HG03520 (cell line): ENCODE data around the gene RAPH1.
"Not testable (repeated sequence)": the region's sequence is repeated elsewhere in the genome, so short reads cannot be mapped to it uniquely, and the experiment has no call there.

Experiments used
- ATAC-seq: cut with Tn5 transposase; IDR thresholded peaks from one replicate; pipeline ENCODE4 v1.9.1; 2021; ENCODE audit warnings: mild to moderate bottlenecking, moderate library complexity; ENCODE audit not compliant: unreplicated experiment

Gene RAPH1

DNA sequence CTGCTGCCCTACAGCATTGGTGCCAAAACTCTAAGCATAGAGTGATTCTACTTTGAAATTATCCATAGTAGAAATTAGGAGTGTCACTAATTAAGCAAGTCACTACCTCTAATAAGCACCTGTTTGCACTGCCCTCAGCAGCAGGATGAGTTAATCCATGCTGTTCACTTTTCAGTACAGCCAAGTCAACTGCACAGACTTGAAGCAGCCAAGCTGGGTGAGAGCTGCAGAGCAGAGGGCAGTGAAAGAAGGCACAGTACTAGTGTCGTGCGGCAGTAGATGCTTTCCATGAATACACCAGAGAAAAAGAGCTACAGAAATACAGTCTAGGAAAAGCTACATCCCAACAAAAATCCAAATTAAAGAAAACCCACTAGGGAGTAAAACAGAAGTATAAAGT is 98.6 kb downstream of the RAPH1 start:
- no peak for ATAC-seq

DNA sequence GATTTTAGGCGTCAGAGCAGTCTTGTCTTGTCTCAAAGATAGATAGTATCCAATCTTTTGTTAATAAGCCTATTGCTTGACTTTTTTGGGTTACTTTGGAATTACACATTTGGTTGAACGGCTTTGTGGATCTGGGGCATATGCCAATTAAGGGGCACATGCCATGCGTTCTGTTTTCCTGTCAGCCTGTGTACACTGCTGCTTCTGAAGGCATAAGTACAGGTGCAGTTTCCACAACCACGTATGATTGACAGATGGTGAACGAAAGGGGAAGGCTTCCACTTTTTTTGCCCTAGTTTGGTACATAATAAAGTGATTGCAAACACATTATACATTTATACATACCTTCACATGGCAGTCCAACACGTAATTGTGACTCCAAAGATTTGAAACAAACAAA is 102.3 kb downstream of the RAPH1 start:
- ATAC-seq: no peak

DNA sequence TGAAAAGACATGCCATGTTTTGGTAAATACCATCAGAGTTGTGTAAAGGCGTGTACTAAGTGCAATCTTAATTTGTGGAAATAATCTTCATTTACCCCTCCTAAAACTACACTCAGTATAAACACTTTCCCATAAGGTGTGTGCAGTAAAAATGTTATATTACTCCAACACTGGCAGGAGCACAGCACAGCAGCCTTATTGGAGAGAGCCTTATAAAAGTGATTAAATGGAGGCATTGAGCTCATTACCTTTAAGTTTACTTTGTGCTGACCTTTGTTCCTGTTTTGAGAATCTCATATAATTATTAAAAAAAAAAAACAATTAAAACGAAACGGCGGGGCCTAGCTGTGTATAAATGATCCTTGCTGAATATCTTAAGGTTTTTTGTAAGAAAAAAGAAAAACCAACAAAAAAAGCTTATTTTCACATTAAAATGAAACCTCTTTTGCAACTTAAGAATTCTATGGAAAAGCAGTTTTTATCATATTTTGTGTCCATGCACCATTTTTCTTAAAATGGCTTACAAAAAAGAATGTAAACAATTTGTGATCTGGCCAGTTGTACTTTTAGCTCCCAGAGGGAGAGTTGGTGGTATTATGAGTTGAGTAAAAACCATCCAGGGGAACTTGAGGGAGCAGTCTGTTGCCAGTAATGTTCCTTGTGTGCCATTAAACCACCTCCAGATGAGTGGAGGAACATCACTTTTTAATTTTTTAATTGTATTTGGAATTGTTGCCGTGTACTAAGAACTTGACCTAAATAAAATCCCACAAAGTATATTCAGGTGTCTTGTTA is 103.5 kb downstream of the RAPH1 start:
- ATAC-seq: no peak

DNA sequence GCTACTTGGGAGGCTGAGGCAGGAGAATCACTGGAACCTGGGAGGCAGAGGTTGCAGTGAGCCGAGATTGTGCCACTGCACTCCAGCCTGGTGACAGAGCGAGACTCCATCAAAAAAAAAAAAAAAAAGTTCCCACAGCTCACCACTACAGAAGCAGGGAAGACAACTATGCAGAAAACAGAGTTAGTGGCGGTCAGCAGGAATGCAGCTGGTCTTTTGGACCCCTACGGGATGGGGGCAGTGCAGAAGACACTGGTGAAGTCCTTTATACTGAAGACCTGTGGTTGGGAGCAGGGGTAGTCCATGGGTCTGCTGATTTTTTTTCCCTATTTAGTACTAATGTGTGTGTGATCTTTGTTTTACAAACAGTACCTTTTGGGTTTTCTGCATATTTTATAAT is 105.5 kb downstream of the RAPH1 start:
- ATAC-seq: not testable (repeated sequence)

DNA sequence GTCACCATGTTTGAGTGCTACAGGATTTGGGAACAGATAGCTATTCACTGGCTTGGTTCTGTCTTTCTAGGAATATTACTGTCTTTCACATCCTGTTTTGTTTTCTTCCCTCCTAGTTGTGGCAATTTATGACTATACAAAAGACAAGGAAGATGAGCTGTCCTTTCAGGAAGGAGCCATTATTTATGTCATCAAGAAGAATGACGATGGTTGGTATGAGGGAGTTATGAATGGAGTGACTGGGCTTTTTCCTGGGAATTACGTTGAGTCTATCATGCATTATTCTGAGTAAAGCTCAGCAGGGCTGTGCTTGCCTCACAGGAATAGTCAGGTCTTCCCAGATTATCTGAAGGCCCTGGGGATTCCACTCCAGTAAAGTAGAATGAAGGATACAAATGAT is 108.0 kb downstream of the RAPH1 start:
- ATAC-seq: no peak

DNA sequence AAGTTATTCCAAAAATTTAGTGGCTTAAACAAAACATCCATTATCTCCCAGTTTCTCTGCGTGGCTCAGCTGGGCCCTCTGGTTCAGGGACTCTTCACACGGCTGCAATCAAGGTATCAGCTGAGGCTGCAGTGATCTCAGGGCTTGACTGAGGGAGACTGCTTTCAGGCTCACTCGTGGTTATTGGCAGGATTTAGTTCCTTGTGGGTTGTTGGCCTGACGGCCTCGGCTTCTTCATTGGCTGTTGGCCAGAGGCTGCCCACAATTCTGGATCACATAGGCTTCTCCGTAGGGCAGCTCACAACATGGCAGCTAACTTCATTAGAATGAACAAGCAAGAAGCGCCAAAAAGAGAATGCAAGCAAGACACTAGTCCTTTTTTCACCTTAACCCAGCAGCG is 116.8 kb downstream of the RAPH1 start:
- ATAC-seq: no peak

DNA sequence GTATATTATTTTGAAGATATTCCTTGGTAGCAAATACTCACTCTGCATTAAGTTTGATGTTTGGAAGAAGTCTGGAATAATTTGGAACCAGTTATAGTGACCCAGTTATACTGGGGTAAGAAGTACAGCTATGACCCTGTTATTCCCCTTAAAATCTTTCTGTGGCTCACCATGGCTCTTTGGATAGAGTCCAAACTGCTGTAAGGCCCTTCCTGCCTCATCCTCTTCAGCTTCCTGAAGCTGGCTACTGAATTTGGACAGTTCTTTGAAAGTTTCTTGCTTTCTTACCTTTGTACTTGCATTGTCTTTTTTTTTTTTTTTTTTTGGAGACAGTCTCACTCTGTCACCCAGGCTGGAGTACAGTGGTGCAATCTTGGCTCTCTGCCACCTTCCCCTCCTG is 121.3 kb downstream of the RAPH1 start:
- ATAC-seq: no peak

DNA sequence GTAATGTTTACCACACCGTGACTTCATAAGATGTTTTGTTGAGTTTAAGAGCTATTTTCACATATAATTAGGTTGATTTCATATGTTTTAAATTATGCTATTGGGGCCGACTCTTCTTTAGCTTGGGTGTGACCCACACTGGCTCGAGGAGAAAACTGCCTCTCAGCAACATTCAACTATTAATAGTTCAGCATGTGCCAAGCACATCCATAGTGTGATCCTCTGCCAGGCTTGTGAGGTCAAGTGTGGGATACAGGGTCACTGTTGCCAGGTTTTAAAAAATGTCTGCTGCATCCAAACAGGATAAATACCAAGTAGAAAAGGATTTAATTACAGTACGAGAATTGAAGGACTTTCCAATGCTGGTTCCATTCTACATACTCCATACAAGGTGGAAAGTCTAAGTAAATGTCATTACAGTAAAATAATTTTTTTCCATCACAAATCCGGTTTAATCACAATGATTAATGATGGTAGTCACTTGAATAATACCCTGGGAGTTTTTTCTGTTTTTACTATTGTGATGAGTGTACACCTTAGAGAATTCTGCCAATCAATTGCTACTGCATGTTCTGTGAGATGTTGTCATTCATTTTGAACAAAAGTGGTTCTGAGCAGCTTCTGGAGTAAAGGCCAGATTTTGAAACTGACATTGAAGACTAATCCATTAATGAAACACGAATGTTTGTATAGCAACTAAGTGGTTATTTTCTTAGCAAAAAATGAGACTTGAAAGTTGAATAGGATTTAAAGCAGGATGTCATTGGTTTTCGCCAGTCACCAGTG is 122.4 kb downstream of the RAPH1 start:
- ATAC-seq: no peak

DNA sequence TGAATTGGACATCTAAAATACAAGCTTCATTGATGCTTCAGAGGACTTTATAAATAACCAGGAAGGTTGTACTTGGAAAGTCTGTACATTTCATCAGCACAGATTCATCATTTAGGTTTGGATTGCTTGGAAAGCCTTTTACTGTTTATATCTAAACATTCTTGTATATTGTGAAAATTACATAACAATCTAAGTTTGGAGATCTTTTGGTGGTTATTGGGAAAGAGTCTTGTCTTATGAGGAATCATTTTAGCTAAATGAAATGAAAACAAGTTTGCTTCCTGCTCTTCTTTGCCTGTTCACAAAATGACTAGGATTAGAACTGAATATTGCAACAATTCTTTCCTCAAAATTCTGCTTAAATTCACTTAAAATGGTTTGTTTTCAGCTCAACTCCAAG is 127.6 kb downstream of the RAPH1 start:
- ATAC-seq: no peak

DNA sequence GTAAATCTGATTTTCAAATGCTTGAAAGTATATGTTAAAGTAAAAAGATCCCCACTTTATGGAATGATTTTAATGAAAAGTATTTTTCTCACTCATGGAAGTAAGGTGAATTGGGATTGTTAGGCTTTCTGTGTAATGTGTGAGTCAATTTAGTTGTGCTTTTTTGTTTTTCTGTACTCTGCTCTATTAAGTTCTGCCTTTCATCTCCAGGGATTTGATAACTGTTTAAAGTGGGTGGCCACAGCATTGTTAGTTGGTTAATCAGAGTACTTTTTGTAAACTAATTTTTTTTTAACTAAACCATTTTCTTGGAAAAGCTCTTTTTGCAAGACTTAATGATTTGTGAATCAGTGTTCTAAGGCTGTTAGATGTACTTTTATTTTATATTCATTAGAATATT is 130.1 kb downstream of the RAPH1 start:
- no peak for ATAC-seq

DNA sequence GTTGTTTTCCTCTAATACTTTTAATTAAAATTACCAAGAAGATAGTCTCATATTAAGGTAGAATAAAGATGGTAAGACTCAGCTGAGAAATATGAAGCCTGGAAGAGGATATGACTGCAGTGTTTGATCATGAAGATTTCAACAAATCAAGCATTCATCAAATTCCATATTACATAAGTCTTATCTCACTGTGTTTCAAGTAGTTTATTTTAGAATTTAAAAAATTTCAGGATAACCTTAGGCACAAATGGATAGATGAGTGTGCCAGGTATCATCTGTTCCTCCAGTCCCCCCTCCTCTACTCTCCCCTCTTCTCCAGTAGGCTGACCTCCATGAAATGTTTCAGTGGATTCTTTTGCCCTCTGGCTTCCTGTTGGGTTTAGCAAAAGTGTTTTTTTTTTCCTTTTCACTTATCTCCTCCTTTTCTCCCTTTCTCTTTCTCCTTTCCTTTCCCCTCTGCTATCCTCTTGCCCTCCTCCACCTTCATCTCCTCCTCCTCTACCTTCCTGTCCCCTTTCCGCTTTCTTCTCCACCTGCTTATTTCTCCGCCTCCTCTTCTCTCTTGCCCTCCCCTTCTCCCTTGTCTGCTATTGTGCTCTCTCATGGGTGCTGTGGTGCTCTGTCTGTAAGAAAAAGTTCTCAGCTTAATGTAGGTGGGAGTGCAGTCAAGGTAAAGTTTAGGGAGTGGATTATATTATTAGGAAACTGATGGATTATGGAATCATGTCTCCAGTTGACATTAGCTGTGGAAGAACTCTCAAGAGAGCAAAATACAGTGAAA is 134.1 kb downstream of the RAPH1 start:
- no peak for ATAC-seq

DNA sequence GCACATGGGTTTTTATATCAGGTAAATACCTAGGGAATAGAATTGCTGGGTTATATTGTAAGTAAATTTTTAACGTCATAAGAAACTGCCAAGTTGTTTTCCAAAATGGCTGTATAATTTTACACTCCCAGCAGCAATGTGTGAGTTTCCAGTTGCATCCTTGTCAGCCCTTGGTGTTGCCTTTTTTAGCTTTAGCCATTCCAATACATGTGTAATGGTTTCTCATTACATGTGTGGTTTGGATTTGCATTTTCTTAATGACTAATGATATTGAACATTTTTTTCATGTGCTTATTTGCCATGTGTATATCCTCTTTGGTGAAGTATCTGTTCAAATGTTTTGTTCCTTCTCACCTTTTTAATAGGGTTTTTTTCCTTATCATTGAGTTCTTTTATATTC is 136.1 kb downstream of the RAPH1 start:
- no peak for ATAC-seq

DNA sequence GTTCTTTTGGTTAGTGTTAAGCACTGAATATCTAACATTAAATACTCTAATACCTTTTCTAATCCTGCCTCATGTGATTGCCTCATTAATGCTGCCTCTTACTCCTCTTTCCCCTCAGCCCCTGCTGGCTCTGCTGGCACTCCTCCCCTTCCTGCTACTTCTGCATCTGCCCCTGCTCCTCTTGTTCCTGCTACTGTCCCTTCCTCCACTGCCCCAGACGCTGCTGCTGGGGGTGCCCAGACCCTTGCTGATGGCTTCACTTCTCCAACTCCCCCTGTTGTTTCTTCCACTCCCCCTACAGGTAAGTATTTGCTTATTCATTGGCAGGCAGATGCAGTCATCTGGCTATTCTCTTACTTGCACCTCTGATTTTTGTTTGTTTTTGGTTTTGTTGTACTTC is 138.4 kb downstream of the RAPH1 start:
- no peak for ATAC-seq

DNA sequence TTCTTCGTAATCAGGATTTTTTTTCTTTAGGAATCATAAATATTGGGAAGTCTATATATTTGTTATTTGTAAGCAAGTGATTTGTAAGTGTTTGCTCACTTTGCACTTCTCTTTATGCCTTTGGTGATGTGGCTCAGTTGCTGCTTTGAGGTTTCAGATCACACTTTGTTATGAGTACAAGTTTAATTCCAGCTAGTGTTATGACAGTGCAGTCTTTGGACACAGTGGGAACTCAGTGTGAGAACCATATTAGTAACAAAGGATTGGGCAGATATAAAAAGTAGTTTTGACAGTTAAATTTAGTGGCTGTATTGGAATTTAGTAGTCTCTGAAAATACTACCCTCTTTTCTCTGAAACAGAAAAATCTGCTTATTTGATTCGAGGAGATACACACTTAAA is 139.2 kb downstream of the RAPH1 start:
- no peak for ATAC-seq

DNA sequence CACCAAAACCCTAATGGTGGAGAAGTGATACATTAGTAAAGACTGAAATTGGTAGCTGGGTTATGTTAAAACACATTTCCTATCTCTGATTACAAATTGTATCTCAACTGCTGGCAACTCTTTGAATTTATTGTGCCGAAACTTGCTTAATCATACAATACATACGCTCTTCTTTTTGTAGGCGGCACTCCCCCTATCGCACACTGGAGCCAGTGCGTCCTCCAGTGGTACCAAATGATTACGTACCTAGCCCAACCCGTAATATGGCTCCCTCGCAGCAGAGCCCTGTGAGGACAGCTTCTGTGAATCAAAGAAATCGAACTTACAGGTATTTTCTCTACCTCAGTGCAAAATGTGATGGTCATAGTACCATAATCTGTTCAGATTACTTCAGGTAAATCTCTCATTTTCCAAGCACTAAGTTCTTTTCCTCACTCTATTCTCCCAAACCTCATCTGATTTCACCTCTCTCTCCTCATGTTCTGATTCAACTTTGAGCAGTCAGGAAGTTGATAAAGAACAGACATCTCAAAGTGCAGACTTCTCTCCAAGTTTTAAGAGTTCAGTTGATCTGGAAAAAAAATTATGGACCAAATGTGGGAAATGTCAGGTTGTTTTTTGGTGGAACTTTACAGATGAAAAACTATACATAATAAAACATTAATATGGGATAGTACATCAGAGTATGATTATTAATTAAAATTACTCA is 140.4 kb downstream of the RAPH1 start:
- no peak for ATAC-seq

DNA sequence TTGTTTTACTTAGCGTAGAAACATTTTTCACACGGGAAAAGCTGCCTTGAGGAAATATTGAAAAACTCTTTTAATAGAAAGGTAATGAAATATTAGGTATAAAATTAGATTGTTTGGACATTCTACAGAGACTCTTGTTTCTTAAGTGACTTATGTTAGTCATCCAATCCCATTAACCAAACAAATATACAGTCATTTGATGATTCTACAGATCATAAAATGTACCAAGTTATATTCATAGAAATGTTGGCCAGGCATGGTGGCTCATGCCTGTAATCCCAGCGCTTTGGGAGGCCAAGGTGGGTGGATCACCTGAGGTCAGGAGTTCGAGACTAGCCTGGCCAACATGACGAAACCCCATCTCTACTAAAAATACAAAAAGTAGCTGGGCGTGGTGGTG is 146.9 kb downstream of the RAPH1 start:
- not testable (repeated sequence) for ATAC-seq

DNA sequence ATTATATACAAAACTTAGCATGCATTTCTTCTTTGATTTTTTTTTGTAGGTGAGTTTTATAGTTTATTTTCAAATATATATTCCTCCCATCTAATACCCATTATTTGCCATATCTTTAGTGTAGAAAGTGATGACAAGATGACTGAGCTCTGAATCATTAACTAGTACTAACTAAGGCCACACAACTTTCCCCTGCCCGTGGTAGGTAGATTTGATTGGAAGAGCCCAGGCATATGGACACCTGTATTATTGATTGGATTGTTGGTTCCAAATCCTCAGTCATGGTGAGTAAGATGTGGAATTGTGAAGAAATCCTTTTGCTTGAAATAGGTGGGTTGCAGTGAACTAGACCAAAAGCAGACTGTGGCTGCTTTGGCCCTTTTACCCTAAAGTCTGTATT is 152.1 kb downstream of the RAPH1 start:
- no peak for ATAC-seq

DNA sequence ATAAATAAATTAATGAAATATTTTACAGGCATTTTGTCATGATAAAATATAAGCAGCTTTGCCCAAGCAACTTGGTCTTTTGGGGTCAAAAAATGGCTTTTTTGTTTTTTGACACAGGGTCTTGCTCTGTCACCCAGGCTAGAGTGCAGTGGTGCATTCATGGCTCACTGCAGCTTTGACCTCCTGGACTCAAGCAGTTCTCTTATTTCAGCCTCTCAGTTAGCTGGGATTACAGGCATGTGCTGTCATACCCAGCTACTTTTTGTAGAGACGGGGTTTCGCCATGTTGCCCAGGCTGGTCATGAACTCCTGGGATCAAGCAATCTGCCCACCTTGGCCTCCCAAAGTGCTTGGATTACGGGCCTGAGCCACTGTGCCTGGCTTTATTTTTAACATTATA is 155.9 kb downstream of the RAPH1 start:
- ATAC-seq: no peak

DNA sequence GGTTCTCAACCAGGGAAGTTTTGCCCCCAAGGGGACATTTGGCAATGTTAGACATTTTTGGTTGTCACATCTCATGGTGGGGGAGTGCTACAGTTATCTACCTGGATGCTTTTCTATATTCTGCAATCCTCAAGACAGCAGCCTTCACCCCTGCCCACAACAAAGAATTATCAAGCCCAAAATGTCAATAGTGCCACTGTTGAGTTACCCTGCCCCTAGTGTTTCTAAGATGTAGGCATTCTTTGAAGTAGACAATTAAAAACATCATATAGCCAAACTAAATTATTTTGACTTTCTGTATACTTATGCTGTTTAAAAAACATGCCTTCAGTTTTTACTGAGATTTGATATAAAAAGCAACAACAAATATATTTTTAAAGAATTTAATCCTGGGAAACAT is 158.9 kb downstream of the RAPH1 start:
- no peak for ATAC-seq

DNA sequence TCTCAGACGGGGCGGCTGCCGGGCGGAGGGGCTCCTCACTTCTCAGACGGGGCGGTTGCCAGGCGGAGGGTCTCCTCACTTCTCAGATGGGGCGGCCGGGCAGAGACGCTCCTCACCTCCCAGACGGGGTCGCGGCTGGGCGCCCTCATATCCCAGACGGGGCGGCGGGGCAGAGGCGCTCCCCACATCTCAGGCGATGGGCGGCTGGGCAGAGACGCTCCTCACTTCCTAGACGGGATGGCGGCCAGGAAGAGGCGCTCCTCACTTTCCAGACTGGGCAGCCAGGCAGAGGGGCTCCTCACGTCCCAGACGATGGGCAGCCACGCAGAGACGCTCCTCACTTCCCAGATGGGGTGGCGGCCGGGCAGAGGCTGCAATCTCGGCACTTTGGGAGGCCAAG is 162.4 kb downstream of the RAPH1 start:
- ATAC-seq: not testable (repeated sequence)
